Activated CD8-positive, alpha-beta memory T cell treated with anti-CD3 and anti-CD28 coated beads for 36 hours (primary cell): ENCODE results near the gene NCOA1. TPM values are rescaled to one million over a fixed set of nuclear protein-coding genes. Genes with fewer than 3 reads are reported as not detected.
"Not testable (repeated sequence)": the region's sequence is repeated elsewhere in the genome, so short reads cannot be mapped to it uniquely, and the experiment has no call there.

Experiments used
- CTCF ChIA-PET: fragments of 350-600 bp; sonication (Branson Sonifier 250); formaldehyde crosslinking; loops from one replicate; lab custom pipeline; 2021; ENCODE audit warnings: antibody characterized with exemption; lab: Charles Lee
- POLR2A ChIA-PET: fragments of 350-600 bp; sonication (Branson Sonifier 250); formaldehyde crosslinking; loops from one replicate; lab custom pipeline; 2021; ENCODE audit warnings: antibody characterized with exemption; lab: Charles Lee
- total RNA-seq, 2 experiments: library from RNA; stranded (reverse); gene quantifications; one replicate each; pipeline ENCODE4 v1.2.3, GENCODE V29; 2021

Gene NCOA1
- total RNA-seq, 2 experiments from 2014 or later = 28.6 to 28.9 TPM

GRCh38 chr2:24515831-24516230 lies 24.8 kb downstream of the NCOA1 start:
- POLR2A ChIA-PET = no interaction called here
- CTCF ChIA-PET = no interaction called here

- ChIA-PET POLR2A (no interaction called here), CTCF (no interaction called here)
Observed at GRCh38 chr2:24517247-24517646, 26.2 kb downstream of the NCOA1 start.

GRCh38 chr2:24520175-24520574 lies 29.1 kb downstream of the NCOA1 start:
- POLR2A ChIA-PET = interaction anchor here (0.5 to 0.6 kb wide), 2 partner anchors 19 to 424 kb away, joined by 3 to 5 read pairs; no protein-coding TSS in a partner anchor
- CTCF ChIA-PET = interaction anchor here (1.2 kb wide), 1 partner anchor 34 kb away, joined by 3 read pairs; no protein-coding TSS in a partner anchor

GRCh38 chr2:24521162-24521857 lies 30.3 kb downstream of the NCOA1 start:
- ChIA-PET POLR2A (interaction anchor here (0.6 kb wide), 1 partner anchor 66 kb away, joined by 4 read pairs; no protein-coding TSS in a partner anchor), CTCF (interaction anchor here (1.2 kb wide), 1 partner anchor 35 kb away, joined by 3 read pairs; no protein-coding TSS in a partner anchor)

GRCh38 chr2:24521975-24522639 lies 31.1 kb downstream of the NCOA1 start:
- CTCF ChIA-PET = interaction anchor here (0.9 to 1.2 kb wide), 2 partner anchors 22 to 57 kb away, joined by 3 read pairs; no protein-coding TSS in a partner anchor
- POLR2A ChIA-PET = no interaction called here

- POLR2A ChIA-PET = no interaction called here
Observed at GRCh38 chr2:24527536-24527935, 36.5 kb downstream of the NCOA1 start.

GRCh38 chr2:24530796-24531195 lies 39.7 kb downstream of the NCOA1 start:
- ChIA-PET CTCF (no interaction called here), POLR2A (no interaction called here)

More at GRCh38 chr2:24527536-24527935, 36.5 kb downstream of the NCOA1 start:
- CTCF ChIA-PET = no interaction called here

GRCh38 chr2:24531610-24532009 lies 40.6 kb downstream of the NCOA1 start:
- CTCF ChIA-PET, POLR2A ChIA-PET: not testable (repeated sequence)

GRCh38 chr2:24532057-24532456 lies 41.0 kb downstream of the NCOA1 start:
- CTCF ChIA-PET, POLR2A ChIA-PET: not testable (repeated sequence)

GRCh38 chr2:24533574-24533973 lies 42.5 kb downstream of the NCOA1 start:
- POLR2A ChIA-PET, CTCF ChIA-PET: not testable (repeated sequence)

- POLR2A ChIA-PET = no interaction called here
- CTCF ChIA-PET = no interaction called here
Observed at GRCh38 chr2:24538720-24539119, 47.7 kb downstream of the NCOA1 start.

GRCh38 chr2:24539258-24539657 lies 48.2 kb downstream of the NCOA1 start:
- ChIA-PET CTCF (no interaction called here), POLR2A (no interaction called here)

GRCh38 chr2:24540011-24540477 lies 49.0 kb downstream of the NCOA1 start:
- POLR2A ChIA-PET = interaction anchor here (0.7 kb wide), 1 partner anchor 146 kb away, joined by 3 read pairs; no protein-coding TSS in a partner anchor
- CTCF ChIA-PET = no interaction called here

- CTCF ChIA-PET = no interaction called here
Observed at GRCh38 chr2:24541621-24542020, 50.6 kb downstream of the NCOA1 start.

GRCh38 chr2:24542269-24542872 lies 51.3 kb downstream of the NCOA1 start:
- ChIA-PET CTCF (no interaction called here), POLR2A (no interaction called here)

More at GRCh38 chr2:24541621-24542020, 50.6 kb downstream of the NCOA1 start:
- POLR2A ChIA-PET = no interaction called here

GRCh38 chr2:24543252-24543651 lies 52.2 kb downstream of the NCOA1 start:
- ChIA-PET POLR2A (no interaction called here), CTCF (no interaction called here)

GRCh38 chr2:24544456-24545115 lies 53.5 kb downstream of the NCOA1 start:
- POLR2A ChIA-PET = no interaction called here

GRCh38 chr2:24546669-24547068 lies 55.6 kb downstream of the NCOA1 start:
- ChIA-PET POLR2A (interaction anchor here (0.5 to 0.6 kb wide), 2 partner anchors 75 to 219 kb away, joined by 3 read pairs; no protein-coding TSS in a partner anchor), CTCF (no interaction called here)

More at GRCh38 chr2:24544456-24545115, 53.5 kb downstream of the NCOA1 start:
- CTCF ChIA-PET = interaction anchor here (0.7 to 1.5 kb wide), 3 partner anchors 11 to 32 kb away, joined by 3 read pairs; no protein-coding TSS in a partner anchor

- POLR2A ChIA-PET = no interaction called here
- CTCF ChIA-PET = no interaction called here
Observed at GRCh38 chr2:24548058-24548457, 57.0 kb downstream of the NCOA1 start.
